PFSK-1 (cell line): ENCODE measurements around the gene ZNF556.

Experiments
- FOXP2 ChIP-seq: optimal IDR thresholded peaks from 2 replicates; pipeline ENCODE3; 2011; ENCODE audit warnings: borderline replicate concordance, control low read depth, inconsistent platforms; ENCODE audit not compliant: insufficient read depth; ENCODE audit errors: extremely low read length, extremely low read depth
- POLR2AphosphoS5 ChIP-seq: IDR thresholded peaks from 2 replicates; pipeline ENCODE4 v1.6.1; 2012; ENCODE audit warnings: low read depth, mild to moderate bottlenecking, control low read depth, low read length, moderate library complexity
- SIN3A ChIP-seq: IDR thresholded peaks from 2 replicates; pipeline ENCODE4 v1.6.1; 2012; ENCODE audit warnings: mild to moderate bottlenecking, low read length, moderate library complexity, borderline replicate concordance; ENCODE audit not compliant: insufficient read depth
- TAF1 ChIP-seq: IDR thresholded peaks from 2 replicates; pipeline ENCODE4 v1.6.1; 2012; ENCODE audit warnings: low read length, control low read depth, borderline replicate concordance; ENCODE audit not compliant: insufficient read depth
- TF ChIP-seq, protein P1 (sequence below), 2 experiments: IDR thresholded peaks; 2 replicates each; pipeline versions ENCODE4 v1.6.1 to v1.8.0; 2011 to 2012; ENCODE audit warnings: low read depth in 2 of 2, low read length in 2 of 2, control low read depth in 1 of 2, inconsistent platforms in 1 of 2, mild to moderate bottlenecking in 1 of 2, moderate library complexity in 1 of 2; ENCODE audit not compliant: insufficient read depth in 1 of 2

The ZNF556 gene

DNA sequence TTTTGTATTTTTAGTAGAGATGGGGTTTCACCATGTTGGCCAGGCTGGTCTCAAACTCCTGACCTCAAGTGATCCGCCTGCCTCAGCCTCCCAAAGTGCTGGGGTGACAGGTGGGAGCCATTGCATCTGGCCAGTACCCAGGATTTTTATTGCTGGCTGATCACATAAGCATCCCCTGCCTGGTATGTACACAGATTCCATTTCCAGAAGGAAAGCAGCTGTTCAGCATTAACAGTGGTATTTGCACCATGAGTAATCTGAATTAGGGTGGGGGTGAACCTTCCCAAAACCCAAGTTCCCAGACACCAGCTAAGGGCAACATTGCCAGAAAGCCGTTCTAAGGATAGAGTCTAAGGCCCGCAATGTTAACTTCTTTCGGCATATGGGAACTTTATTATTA, 18.5 kb upstream of the ZNF556 start:
- TF ChIP-seq TAF1, result no peak
- TF ChIP-seq, protein P1, sequence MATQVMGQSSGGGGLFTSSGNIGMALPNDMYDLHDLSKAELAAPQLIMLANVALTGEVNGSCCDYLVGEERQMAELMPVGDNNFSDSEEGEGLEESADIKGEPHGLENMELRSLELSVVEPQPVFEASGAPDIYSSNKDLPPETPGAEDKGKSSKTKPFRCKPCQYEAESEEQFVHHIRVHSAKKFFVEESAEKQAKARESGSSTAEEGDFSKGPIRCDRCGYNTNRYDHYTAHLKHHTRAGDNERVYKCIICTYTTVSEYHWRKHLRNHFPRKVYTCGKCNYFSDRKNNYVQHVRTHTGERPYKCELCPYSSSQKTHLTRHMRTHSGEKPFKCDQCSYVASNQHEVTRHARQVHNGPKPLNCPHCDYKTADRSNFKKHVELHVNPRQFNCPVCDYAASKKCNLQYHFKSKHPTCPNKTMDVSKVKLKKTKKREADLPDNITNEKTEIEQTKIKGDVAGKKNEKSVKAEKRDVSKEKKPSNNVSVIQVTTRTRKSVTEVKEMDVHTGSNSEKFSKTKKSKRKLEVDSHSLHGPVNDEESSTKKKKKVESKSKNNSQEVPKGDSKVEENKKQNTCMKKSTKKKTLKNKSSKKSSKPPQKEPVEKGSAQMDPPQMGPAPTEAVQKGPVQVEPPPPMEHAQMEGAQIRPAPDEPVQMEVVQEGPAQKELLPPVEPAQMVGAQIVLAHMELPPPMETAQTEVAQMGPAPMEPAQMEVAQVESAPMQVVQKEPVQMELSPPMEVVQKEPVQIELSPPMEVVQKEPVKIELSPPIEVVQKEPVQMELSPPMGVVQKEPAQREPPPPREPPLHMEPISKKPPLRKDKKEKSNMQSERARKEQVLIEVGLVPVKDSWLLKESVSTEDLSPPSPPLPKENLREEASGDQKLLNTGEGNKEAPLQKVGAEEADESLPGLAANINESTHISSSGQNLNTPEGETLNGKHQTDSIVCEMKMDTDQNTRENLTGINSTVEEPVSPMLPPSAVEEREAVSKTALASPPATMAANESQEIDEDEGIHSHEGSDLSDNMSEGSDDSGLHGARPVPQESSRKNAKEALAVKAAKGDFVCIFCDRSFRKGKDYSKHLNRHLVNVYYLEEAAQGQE (IDR thresholded peaks at IDR 0.05; ENCODE audit: insufficient read depth in 1 of 2, low read depth in 2 of 2, low read length in 2 of 2), result no peak
- no peak for TF ChIP-seq FOXP2
- no peak for TF ChIP-seq POLR2AphosphoS5

DNA sequence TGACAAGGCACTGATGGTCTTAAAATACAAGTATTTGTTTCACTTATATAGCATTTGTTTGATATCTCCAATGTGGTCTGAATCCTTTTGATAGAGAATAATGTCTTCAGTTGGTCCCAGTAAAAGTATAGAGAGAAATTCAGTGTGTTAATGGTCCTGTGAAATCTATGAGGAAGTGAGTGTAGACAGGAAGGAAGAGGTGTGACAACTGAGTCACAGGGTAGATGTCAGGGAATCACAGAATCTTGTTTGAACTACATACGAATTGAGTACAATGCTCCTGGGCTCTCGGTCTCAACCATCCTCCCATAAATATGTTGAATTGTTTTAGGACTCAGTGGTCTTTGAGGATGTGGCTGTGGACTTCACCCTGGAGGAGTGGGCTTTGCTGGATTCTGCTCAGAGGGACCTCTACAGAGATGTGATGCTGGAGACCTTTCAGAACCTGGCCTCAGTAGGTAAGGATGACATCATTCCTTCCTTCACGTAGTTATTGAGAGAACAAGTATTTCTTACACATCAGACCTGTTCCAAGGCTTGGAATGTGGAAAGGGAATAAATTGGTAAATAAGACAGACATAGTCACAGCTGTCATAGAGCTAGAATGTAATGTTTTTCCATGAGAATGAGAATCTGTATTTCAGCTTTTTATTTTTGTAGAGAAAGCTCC, 16.7 kb upstream of the ZNF556 start:
- TF ChIP-seq POLR2AphosphoS5 (no peak), SIN3A (no peak), TAF1 (no peak), FOXP2 (no peak)
- TF ChIP-seq, protein P1 (IDR thresholded peaks at IDR 0.05; ENCODE audit: insufficient read depth in 1 of 2, low read depth in 2 of 2, low read length in 2 of 2), result no peak

DNA sequence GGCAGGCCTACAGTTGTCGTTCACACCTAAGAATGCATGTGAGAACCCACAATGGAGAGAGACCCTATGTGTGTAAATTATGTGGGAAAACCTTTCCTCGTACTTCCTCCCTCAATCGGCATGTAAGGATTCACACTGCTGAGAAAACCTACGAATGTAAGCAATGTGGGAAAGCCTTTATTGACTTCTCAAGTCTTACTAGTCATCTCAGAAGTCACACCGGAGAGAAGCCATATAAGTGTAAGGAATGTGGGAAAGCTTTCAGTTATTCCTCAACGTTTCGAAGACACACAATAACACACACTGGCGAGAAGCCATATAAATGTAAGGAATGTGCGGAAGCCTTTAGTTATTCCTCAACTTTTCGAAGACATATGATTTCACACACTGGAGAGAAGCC, 14.5 kb upstream of the ZNF556 start:
- TF ChIP-seq, protein P1 (IDR thresholded peaks at IDR 0.05; ENCODE audit: insufficient read depth in 1 of 2, low read depth in 2 of 2, low read length in 2 of 2), result no peak
- TF ChIP-seq TAF1, result no peak
- TF ChIP-seq FOXP2, result no peak
- no peak for TF ChIP-seq SIN3A
- no peak for TF ChIP-seq POLR2AphosphoS5

DNA sequence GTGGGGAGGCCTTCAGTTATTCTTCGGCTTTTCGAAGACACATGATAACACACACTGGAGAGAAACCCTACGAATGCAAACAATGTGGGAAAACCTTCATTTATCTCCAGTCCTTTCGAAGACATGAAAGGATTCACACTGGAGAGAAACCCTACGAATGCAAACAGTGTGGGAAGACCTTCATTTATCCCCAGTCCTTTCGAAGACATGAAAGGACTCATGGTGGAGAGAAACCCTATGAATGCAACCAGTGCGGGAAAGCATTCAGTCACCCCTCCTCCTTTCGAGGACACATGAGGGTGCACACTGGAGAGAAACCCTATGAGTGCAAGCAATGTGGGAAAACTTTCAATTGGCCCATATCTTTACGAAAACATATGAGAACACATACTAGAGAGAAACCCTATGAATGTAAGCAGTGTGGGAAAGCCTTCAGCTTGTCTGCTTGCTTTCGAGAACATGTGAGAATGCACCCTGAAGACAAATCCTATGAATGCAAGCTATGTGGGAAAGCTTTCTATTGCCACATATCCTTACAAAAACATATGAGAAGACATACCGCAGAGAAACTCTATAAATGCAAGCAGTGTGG, 14.0 kb upstream of the ZNF556 start:
- TF ChIP-seq SIN3A (no peak), FOXP2 (no peak), TAF1 (no peak), POLR2AphosphoS5 (no peak)
- TF ChIP-seq, protein P1 (IDR thresholded peaks at IDR 0.05; ENCODE audit: insufficient read depth in 1 of 2, low read depth in 2 of 2, low read length in 2 of 2), result no peak
